HG03342 (cell line): ENCODE measurements around the gene ZFTA.

ENCODE experiments used
- ATAC-seq: cut with Tn5 transposase; IDR thresholded peaks from one replicate; pipeline ENCODE4 v1.9.1; 2021; ENCODE audit warnings: mild to moderate bottlenecking, moderate library complexity; ENCODE audit not compliant: unreplicated experiment

The ZFTA gene

GRCh38 chr11:63756919-63757761, 11.4 kb downstream of the ZFTA start:
- ATAC-seq, result no peak

- ATAC-seq, result no peak
Measured at GRCh38 chr11:63749624-63750023, 19.0 kb downstream of the ZFTA start.

DNA sequence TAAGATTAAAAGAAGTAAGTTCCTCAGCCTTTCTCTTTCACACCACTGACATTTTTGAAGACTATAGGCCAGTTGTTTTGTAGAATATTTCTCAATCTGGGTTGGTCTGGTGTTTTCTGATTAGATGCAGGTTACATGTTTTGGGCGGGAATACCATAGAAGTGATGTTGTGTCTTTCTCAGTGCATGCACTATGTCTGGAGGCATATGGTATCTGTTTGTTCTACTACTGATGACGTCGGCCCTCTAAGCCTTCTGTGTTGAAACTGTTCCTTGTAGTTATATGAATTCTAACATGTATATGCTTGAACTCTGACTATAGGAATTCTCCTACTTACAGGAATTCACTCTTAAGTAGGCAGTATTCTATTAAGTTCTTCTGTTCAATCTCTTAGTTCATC, 21.6 kb downstream of the ZFTA start:
- ATAC-seq, result no peak

GRCh38 chr11:63745304-63746170, 23.0 kb downstream of the ZFTA start:
- ATAC-seq, result no peak

DNA sequence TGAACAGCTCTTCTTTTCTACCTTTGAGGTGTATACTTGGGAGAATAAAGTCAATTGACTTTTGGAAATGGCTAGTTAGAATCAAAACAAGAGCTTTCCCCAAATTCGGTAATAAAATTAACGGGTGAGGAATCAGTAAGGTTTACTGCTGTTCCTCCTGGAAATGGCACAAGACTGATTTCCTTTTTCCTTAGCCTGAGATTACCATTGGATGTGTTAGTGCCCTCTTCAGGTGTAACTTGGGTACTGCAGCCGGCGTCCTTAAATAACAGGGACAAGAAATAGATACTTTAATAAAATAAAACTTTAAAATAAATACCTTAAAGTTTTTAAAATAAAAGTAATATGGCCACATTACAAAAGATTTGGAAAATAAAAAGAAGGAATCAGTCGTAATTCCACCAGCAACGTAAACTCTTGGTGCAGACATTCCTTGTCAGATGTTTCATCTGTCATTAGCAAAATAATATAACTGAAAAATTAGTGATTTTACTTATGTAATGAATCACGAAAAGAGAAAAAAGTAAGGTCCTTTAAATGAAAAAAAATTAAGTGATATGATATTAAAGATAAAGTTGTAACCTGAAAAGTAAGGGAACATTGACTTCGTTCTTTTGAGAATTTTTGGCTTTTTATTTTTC, 29.7 kb downstream of the ZFTA start:
- ATAC-seq, result no peak

- no peak for ATAC-seq
Measured at GRCh38 chr11:63737718-63738117, 30.9 kb downstream of the ZFTA start.

GRCh38 chr11:63736864-63737263, 31.7 kb downstream of the ZFTA start:
- no peak for ATAC-seq

DNA sequence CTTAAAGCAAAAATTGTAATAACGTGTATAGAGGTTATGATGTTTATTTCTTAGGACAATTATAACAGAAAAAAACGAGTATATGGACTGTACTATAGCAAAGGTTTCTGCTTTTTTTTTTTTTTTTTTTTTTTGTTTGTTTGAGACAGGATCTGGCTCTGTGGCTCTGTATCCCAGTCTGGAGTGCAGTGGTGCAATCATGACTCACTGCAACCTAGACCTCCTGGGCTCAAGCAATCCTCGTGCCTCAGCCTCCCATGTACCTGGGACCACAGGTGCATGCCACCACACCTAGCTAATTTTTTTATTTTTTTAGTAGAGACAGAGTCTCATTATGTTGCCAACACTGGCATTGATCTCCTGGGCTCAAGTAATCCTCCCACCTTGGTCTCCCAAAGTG, 39.2 kb downstream of the ZFTA start:
- no peak for ATAC-seq

DNA sequence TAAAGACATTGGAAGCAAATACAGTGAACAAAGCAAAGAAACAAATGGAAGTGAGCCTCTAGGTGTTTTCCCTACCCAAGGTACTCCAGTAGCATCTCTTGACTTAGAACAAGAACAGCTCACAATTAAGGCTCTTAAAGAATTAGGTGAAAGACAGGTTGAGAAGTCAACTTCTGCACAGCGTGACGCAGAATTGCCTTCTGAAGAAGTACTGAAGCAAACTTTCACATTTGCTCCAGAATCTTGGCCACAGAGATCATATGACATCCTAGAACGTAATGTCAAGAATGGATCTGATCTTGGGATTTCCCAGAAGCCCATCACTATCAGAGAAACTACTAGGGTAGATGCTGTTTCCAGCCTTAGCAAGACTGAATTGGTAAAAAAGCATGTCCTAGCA, 48.0 kb downstream of the ZFTA start:
- ATAC-seq, result no peak

- no peak for ATAC-seq
Measured at GRCh38 chr11:63719987-63720386, 48.6 kb downstream of the ZFTA start.

- no peak for ATAC-seq
Measured at GRCh38 chr11:63719001-63719400, 49.6 kb downstream of the ZFTA start.
